Gastrocnemius medialis (tissue), 4 donors: ENCODE data around the gene CD96. TPM values are rescaled to one million over a fixed set of nuclear protein-coding genes. Genes with fewer than 3 reads are reported as not detected.

Experiments
- ATAC-seq, 2 donors: fragments of 150-250 bp; one replicate each; pipeline ENCODE4 v1.9.1; 2016
- DNase-seq, 2 donors: peaks; one replicate each; pipeline ENCODE4 v3.0.0-alpha.2; 2019
- H3K27ac ChIP-seq, 4 donors: fragments of 200-600 bp; sonication (generic); 1 replicate in 1 of 4; 2 replicates in 3 of 4; pipeline ENCODE4 v1.5.1; 2016 to 2018; ENCODE audit warnings: mild to moderate bottlenecking in 2 of 4, moderate library complexity in 1 of 4
- H3K27me3 ChIP-seq, 3 donors: fragments of 200-600 bp; sonication (generic) in 2 of 3; 1 replicate in 1 of 3; 2 replicates in 2 of 3; pipeline versions ENCODE4 v1.5.1 to v1.6.0; 2016 to 2019; ENCODE audit warnings: mild to moderate bottlenecking in 1 of 3, moderate library complexity in 1 of 3
- H3K36me3 ChIP-seq, 2 donors: fragments of 200-600 bp; sonication (generic) in 1 of 2; one replicate each; pipeline ENCODE4 v1.5.1; 2017 to 2018
- H3K4me1 ChIP-seq, 2 donors: fragments of 200-600 bp; sonication (generic) in 1 of 2; one replicate each; pipeline ENCODE4 v1.5.1; 2016 to 2017; ENCODE audit warnings: mild to moderate bottlenecking in 2 of 2
- H3K4me3 ChIP-seq, 4 donors: fragments of 200-600 bp; sonication (generic) in 3 of 4; 1 replicate in 1 of 4; 2 replicates in 3 of 4; pipeline ENCODE4 v1.5.1; 2016 to 2019; ENCODE audit warnings: mild to moderate bottlenecking in 2 of 4
- H3K9me3 ChIP-seq, 3 donors: fragments of 200-600 bp; sonication (generic) in 2 of 3; 1 replicate in 1 of 3; 2 replicates in 2 of 3; pipeline ENCODE4 v1.5.1; 2016 to 2019
- POLR2A ChIP-seq, 2 donors: fragments of 450-650 bp; IDR thresholded peaks; one replicate each; pipeline ENCODE4 v1.6.1; 2017; ENCODE audit warnings: antibody characterized with exemption in 2 of 2, mild to moderate bottlenecking in 2 of 2, moderate library complexity in 2 of 2
- in situ Hi-C, 4 donors: fragments of 200-750 bp; cut with MboI; loops; one replicate each; pipeline versions ENCODE4 v1.15.0 to v1.8.0; 2017; ENCODE audit warnings: low sequenced_read_pairs in 4 of 4
- intact Hi-C: fragments of 100-400 bp; cut with DNase I; formaldehyde crosslinking; loops from one replicate; pipeline ENCODE4 v1.15.1; 2023; ENCODE audit warnings: low total_unique reads
- total RNA-seq, 4 donors: library from RNA; depleted of rRNA; stranded (reverse); fragments of >200 nt; gene quantifications; one replicate each; pipeline versions ENCODE4 v1.1.0 to v1.2.3, GENCODE V29; 2016
- TF ChIP-seq, protein P1 (sequence below), 5 experiments: fragments of 450-650 bp in 3 of 5; fragments of 200-600 bp in 2 of 5; sonication (generic) in 2 of 5; IDR thresholded peaks in 4 of 5; conservative IDR thresholded peaks in 1 of 5; 1 replicate in 4 of 5; 2 replicates in 1 of 5; pipeline ENCODE4 v1.5.1; 2016 to 2019; ENCODE audit warnings: antibody characterized with exemption in 5 of 5, mild to moderate bottlenecking in 3 of 5, moderate library complexity in 3 of 5

CD96 gene
- total RNA-seq, 4 donors from 2014 or later: 0.85 TPM; not detected in 3

DNA sequence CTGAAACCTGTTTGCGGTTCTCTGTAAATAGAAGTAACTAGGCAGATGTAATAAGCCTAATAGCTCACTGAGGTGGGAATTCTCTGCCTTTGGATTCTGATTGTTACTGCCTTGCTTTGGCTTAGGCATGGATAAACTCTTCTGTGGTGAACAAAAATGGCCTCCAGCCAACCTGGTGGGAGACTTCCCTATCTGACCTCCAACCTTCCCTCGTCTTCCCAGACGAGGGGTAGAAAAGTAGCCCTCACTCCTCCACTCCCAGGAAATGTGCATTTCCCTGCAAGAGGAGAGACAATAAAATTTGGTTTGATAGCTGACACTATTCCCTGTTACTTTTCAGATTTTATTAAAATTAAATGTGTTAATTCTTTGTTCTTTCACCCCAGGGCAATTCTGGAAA, 606 bp upstream of the CD96 start:
- in situ Hi-C loops (no loop called here), intact Hi-C loops (no loop called here)
- H3K4me3 ChIP-seq: no peak overlapping the region
- no peaks in the 10 kb centered on the region for H3K36me3 ChIP-seq
- DNase-seq (no peak), ATAC-seq (no peak)
- no peak overlapping the region for H3K27ac ChIP-seq
- TF ChIP-seq POLR2A (IDR thresholded peaks at IDR 0.05): no peak
- TF ChIP-seq, protein P1, sequence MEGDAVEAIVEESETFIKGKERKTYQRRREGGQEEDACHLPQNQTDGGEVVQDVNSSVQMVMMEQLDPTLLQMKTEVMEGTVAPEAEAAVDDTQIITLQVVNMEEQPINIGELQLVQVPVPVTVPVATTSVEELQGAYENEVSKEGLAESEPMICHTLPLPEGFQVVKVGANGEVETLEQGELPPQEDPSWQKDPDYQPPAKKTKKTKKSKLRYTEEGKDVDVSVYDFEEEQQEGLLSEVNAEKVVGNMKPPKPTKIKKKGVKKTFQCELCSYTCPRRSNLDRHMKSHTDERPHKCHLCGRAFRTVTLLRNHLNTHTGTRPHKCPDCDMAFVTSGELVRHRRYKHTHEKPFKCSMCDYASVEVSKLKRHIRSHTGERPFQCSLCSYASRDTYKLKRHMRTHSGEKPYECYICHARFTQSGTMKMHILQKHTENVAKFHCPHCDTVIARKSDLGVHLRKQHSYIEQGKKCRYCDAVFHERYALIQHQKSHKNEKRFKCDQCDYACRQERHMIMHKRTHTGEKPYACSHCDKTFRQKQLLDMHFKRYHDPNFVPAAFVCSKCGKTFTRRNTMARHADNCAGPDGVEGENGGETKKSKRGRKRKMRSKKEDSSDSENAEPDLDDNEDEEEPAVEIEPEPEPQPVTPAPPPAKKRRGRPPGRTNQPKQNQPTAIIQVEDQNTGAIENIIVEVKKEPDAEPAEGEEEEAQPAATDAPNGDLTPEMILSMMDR (IDR thresholded peaks at IDR 0.05 in 4 of 5, conservative IDR thresholded peaks at IDR 0.05 in 1 of 5): no peak
- H3K27me3 ChIP-seq: peaks cover 0 to 4% (median 0%) of the 10 kb centered on the region in 3 donors
- no peaks in the 10 kb centered on the region for H3K9me3 ChIP-seq
- no peaks in the 10 kb centered on the region for H3K4me1 ChIP-seq

DNA sequence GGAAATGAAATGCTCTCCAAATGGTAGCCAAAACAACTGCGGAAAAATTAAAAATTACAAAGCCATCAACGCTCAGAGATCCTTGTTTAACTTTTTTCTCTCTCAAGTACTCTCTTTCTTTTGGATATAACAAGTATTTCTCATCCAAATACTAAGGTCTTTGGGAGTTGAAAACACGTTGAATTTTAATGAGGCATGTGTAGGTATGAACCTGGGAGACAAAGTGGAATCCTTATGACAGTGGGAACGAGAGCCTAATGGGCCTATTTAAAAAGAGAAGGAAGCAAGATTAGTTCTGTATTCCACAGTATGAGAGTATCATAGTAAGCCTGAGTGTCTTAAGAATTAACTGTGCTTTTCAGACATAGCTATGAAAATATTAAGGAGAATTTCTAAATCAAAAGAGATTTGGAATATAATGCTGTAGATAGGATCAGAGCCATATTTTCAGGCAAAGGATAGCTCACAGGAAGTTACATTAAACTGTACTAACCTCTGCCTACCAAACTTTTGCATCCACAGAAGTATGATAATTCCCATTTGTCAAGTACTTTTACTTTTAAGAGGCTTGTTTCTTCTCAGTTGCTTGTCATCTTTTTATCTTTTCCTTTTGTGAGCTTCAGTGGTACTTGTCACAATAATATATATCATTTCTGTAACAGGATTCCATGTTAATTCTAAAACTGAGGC, 759 bp downstream of the CD96 start:
- H3K4me3 ChIP-seq: no peak overlapping the region
- no peak overlapping the region for H3K27ac ChIP-seq
- no peaks in the 10 kb centered on the region for H3K4me1 ChIP-seq
- ATAC-seq (no peak), DNase-seq (no peak)
- intact Hi-C loops: no loop called here
- TF ChIP-seq, protein P1 (IDR thresholded peaks at IDR 0.05 in 4 of 5, conservative IDR thresholded peaks at IDR 0.05 in 1 of 5): no peak
- TF ChIP-seq POLR2A (IDR thresholded peaks at IDR 0.05): no peak
- H3K27me3 ChIP-seq: peaks cover 0 to 4% (median 0%) of the 10 kb centered on the region in 3 donors
- in situ Hi-C loops: no loop called here
- no peaks in the 10 kb centered on the region for H3K9me3 ChIP-seq
- H3K36me3 ChIP-seq: no peaks in the 10 kb centered on the region

DNA sequence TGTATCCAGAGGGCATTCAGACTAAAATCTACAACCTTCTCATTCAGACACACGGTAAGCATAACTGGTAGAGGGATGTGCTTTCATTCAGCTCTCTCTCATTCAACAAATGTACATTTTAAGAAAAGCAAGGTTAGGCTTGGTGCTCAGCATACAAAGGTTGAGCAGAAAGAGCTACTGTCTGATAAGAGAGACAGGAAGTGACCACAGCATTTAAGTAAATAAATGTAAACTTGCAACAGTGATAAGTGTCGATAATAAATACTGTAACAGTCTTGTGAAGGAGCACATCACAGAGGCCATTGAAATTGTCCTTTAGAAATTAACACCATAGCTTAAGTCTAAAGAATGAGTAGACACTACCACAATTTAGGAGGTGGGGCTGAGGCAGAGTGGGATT, 3.4 kb downstream of the CD96 start:
- peaks cover 0 to 4% (median 0%) of the 10 kb centered on the region in 3 donors for H3K27me3 ChIP-seq
- ATAC-seq (no peak), DNase-seq (no peak)
- H3K9me3 ChIP-seq: no peaks in the 10 kb centered on the region
- in situ Hi-C loops: no loop called here
- TF ChIP-seq, protein P1 (IDR thresholded peaks at IDR 0.05 in 4 of 5, conservative IDR thresholded peaks at IDR 0.05 in 1 of 5): no peak
- no peak for TF ChIP-seq POLR2A (IDR thresholded peaks at IDR 0.05)
- intact Hi-C loops: no loop called here
- no peaks in the 10 kb centered on the region for H3K4me1 ChIP-seq
- no peaks in the 10 kb centered on the region for H3K36me3 ChIP-seq
- no peak overlapping the region for H3K4me3 ChIP-seq
- H3K27ac ChIP-seq: no peak overlapping the region

DNA sequence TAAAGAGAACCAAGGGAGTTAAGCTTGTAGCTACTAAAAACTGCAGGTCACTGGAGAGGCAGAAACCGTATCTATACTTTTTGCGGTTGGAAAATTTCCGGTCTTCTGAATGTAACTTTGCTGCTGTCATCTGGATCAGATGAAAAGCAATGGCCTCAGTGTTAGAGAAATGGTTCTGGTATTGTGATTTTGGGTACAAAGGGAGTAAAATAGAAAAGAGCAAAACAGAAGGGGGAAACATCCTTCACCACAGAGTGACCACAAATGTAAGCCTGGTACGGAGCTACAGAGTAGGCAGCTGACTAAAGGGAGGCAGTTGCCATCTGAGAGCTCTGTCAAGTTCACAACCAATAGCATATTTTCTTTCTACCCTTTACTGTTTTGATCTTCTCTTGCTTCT, 5.6 kb downstream of the CD96 start:
- no peak for TF ChIP-seq POLR2A (IDR thresholded peaks at IDR 0.05)
- TF ChIP-seq, protein P1 (IDR thresholded peaks at IDR 0.05 in 4 of 5, conservative IDR thresholded peaks at IDR 0.05 in 1 of 5): no peak
- in situ Hi-C loops: no loop called here

DNA sequence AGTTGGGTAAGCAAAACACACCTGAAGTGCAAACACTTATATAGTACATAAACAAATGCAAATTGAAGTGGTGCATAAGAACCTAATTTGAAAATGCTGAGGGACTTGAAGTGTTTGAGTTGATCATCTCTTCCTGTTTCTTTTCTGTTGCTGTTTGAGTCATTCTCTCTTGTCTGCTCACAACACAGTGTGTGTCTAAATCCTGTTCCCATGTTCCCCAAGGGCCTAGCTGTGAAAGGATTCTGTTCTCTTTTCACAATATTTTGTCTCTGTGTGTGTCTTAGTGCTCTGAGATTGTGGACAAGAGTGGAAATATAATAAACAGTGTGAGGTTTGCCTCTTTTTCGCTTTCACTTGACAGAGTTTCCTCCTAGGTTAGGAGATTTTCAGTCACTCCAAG, 6.1 kb downstream of the CD96 start:
- Histone ChIP-seq H3K4me1 (no peaks in the 10 kb centered on the region), H3K4me3 (no peak overlapping the region), H3K27ac (no peak overlapping the region), H3K9me3 (no peaks in the 10 kb centered on the region), H3K27me3 (no peaks in the 10 kb centered on the region), H3K36me3 (no peaks in the 10 kb centered on the region)
- no peak for ATAC-seq
- no peak for DNase-seq
- in situ Hi-C loops: no loop called here
- TF ChIP-seq POLR2A (IDR thresholded peaks at IDR 0.05): no peak
- TF ChIP-seq, protein P1 (IDR thresholded peaks at IDR 0.05 in 4 of 5, conservative IDR thresholded peaks at IDR 0.05 in 1 of 5): no peak
- intact Hi-C loops: no loop called here

More for the DNA sequence above, 5.6 kb downstream of the CD96 start:
- Histone ChIP-seq H3K9me3 (no peaks in the 10 kb centered on the region), H3K27me3 (no peaks in the 10 kb centered on the region), H3K27ac (no peak overlapping the region), H3K36me3 (no peaks in the 10 kb centered on the region), H3K4me1 (no peaks in the 10 kb centered on the region), H3K4me3 (no peak overlapping the region)
- intact Hi-C loops: no loop called here
- DNase-seq: no peak
- no peak for ATAC-seq
